SK-N-SH treated with all-trans-retinoic acid at 6 μM for 48 hours (cell line): ENCODE results near the gene TASP1.
A peak's percentile ranks its signal among the peaks of the same experiment; 100 is the strongest.

Source experiments
- ATAC-seq: fragments of 200-7000 bp; cut with Tn5 transposase; 3 replicates; pipeline ENCODE4 v1.9.1; 2020; ENCODE audit warnings: mild to moderate bottlenecking, moderate library complexity
- ARNTL ChIP-seq: fragments of 450-650 bp; formaldehyde crosslinking; IDR thresholded peaks from 2 replicates; pipeline ENCODE4 v1.5.0; 2020; ENCODE audit warnings: low read depth, mild to moderate bottlenecking, moderate library complexity, borderline replicate concordance
- BACH2 ChIP-seq: fragments of 250-450 bp; sonication (Bioruptor Pico); IDR thresholded peaks from 2 replicates; pipeline ENCODE4 v1.9.0; 2021; ENCODE audit warnings: mild to moderate bottlenecking, borderline replicate concordance
- CSDC2 ChIP-seq: fragments of 250-450 bp; sonication (Bioruptor Pico); IDR thresholded peaks from 2 replicates; pipeline ENCODE4 v1.5.0; 2020; ENCODE audit warnings: mild to moderate bottlenecking, moderate library complexity
- ESRRG ChIP-seq: fragments of 250-450 bp; sonication (Bioruptor Pico); IDR thresholded peaks from 2 replicates; pipeline ENCODE4 v1.6.1; 2021; ENCODE audit warnings: mild to moderate bottlenecking
- GLIS3 ChIP-seq: fragments of 250-450 bp; sonication (Bioruptor Pico); IDR thresholded peaks from 2 replicates; pipeline ENCODE4 v1.5.0; 2020; ENCODE audit warnings: mild to moderate bottlenecking, moderate library complexity
- ISL1 ChIP-seq: fragments of 250-450 bp; sonication (Bioruptor Pico); IDR thresholded peaks from 2 replicates; pipeline ENCODE4 v2.1.2; 2022; ENCODE audit warnings: mild to moderate bottlenecking, moderate library complexity
- OSR1 ChIP-seq: fragments of 250-450 bp; sonication (Bioruptor Pico); IDR thresholded peaks from 2 replicates; pipeline ENCODE4 v1.8.0; 2022; ENCODE audit warnings: moderate library complexity, mild to moderate bottlenecking, inconsistent platforms
- PPARA ChIP-seq: fragments of 250-450 bp; sonication (Bioruptor Pico); IDR thresholded peaks from 2 replicates; pipeline ENCODE4 v1.5.0; 2020; ENCODE audit warnings: mild to moderate bottlenecking, borderline replicate concordance
- SNAI2 ChIP-seq: fragments of 250-450 bp; sonication (Bioruptor Pico); IDR thresholded peaks from 2 replicates; pipeline ENCODE4 v1.5.0; 2020; ENCODE audit warnings: mild to moderate bottlenecking, moderate library complexity
- TCF4 ChIP-seq: fragments of 250-450 bp; sonication (Bioruptor Pico); IDR thresholded peaks from 2 replicates; pipeline ENCODE4 v1.8.0; 2021; ENCODE audit warnings: mild to moderate bottlenecking, moderate library complexity, borderline replicate concordance
- TOX ChIP-seq: fragments of 250-450 bp; sonication (Bioruptor Pico); IDR thresholded peaks from 2 replicates; pipeline ENCODE4 v1.8.0; 2021; ENCODE audit warnings: mild to moderate bottlenecking, moderate library complexity, borderline replicate concordance
- ZFP3 ChIP-seq: fragments of 250-450 bp; sonication (Bioruptor Pico); IDR thresholded peaks from 2 replicates; pipeline ENCODE4 v1.5.0; 2020; ENCODE audit warnings: mild to moderate bottlenecking, moderate library complexity
- ZFP30 ChIP-seq: fragments of 450-650 bp; formaldehyde crosslinking; IDR thresholded peaks from 2 replicates; pipeline ENCODE4 v1.5.0; 2022; ENCODE audit warnings: mild to moderate bottlenecking, moderate library complexity
- ZNF565 ChIP-seq: fragments of 450-650 bp; formaldehyde crosslinking; conservative IDR thresholded peaks from 2 replicates; pipeline ENCODE4 v1.5.0; 2020; ENCODE audit warnings: low read depth, mild to moderate bottlenecking, moderate library complexity
- ZNF70 ChIP-seq: fragments of 450-650 bp; formaldehyde crosslinking; IDR thresholded peaks from 2 replicates; pipeline ENCODE4 v1.5.0; 2020; ENCODE audit warnings: mild to moderate bottlenecking, moderate library complexity
- ZNF8 ChIP-seq: fragments of 450-650 bp; formaldehyde crosslinking; IDR thresholded peaks from 2 replicates; pipeline ENCODE4 v1.5.0; 2020; ENCODE audit warnings: mild to moderate bottlenecking, moderate library complexity
- TF ChIP-seq, protein P1 (sequence below): fragments of 250-450 bp; sonication (Bioruptor Pico); IDR thresholded peaks from 2 replicates; pipeline ENCODE4 v1.8.0; 2021; ENCODE audit warnings: low read depth, mild to moderate bottlenecking, moderate library complexity, borderline replicate concordance
- TF ChIP-seq, protein P2 (sequence below): fragments of 250-450 bp; sonication (Bioruptor Pico); IDR thresholded peaks from 2 replicates; pipeline ENCODE4 v1.5.0; 2020; ENCODE audit warnings: mild to moderate bottlenecking, moderate library complexity
- TF ChIP-seq, protein P3 (sequence below): fragments of 250-450 bp; sonication (Bioruptor Pico); IDR thresholded peaks from 2 replicates; pipeline ENCODE4 v1.5.1; 2020; ENCODE audit warnings: low read depth, mild to moderate bottlenecking, moderate library complexity
- TF ChIP-seq, protein P4 (sequence below): fragments of 250-450 bp; sonication (Bioruptor Pico); IDR thresholded peaks from 2 replicates; pipeline ENCODE4 v1.5.1; 2021; ENCODE audit warnings: mild to moderate bottlenecking, moderate library complexity

TASP1 gene

GRCh38 chr20:13552061-13552460 is 86.7 kb downstream of the TASP1 start (continued):
- TF ChIP-seq, protein P1, sequence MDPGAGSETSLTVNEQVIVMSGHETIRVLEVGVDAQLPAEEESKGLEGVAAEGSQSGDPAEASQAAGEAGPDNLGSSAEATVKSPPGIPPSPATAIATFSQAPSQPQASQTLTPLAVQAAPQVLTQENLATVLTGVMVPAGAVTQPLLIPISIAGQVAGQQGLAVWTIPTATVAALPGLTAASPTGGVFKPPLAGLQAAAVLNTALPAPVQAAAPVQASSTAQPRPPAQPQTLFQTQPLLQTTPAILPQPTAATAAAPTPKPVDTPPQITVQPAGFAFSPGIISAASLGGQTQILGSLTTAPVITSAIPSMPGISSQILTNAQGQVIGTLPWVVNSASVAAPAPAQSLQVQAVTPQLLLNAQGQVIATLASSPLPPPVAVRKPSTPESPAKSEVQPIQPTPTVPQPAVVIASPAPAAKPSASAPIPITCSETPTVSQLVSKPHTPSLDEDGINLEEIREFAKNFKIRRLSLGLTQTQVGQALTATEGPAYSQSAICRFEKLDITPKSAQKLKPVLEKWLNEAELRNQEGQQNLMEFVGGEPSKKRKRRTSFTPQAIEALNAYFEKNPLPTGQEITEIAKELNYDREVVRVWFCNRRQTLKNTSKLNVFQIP (CRISPR knock-in tag), result no peak
- no peak for TF ChIP-seq ISL1 (CRISPR knock-in tag)
- no peak for TF ChIP-seq ZNF565 (CRISPR knock-in tag)
- no peak for TF ChIP-seq ARNTL
- no peak for TF ChIP-seq ZNF8 (CRISPR knock-in tag)

DNA sequence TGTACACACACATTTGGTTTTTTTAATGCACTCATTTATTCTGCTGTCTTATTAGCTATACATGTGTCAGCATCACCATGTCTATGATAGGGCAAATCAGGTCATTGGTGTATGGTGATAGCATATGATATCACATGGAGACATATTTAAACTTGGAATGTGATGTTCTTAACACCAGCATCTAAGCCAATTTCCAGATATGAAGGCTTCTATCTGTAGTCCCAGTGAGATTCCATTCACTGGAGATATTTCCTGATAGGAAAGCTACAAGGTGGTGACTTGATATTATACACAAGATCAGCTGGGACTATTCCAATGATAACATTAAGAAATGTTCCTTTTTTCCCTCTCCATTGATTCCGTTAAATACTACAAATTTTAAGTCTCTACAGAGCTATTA is 89.3 kb downstream of the TASP1 start:
- no peak for TF ChIP-seq ESRRG
- no peak for TF ChIP-seq TCF4 (CRISPR knock-in tag)
- TF ChIP-seq, protein P2, sequence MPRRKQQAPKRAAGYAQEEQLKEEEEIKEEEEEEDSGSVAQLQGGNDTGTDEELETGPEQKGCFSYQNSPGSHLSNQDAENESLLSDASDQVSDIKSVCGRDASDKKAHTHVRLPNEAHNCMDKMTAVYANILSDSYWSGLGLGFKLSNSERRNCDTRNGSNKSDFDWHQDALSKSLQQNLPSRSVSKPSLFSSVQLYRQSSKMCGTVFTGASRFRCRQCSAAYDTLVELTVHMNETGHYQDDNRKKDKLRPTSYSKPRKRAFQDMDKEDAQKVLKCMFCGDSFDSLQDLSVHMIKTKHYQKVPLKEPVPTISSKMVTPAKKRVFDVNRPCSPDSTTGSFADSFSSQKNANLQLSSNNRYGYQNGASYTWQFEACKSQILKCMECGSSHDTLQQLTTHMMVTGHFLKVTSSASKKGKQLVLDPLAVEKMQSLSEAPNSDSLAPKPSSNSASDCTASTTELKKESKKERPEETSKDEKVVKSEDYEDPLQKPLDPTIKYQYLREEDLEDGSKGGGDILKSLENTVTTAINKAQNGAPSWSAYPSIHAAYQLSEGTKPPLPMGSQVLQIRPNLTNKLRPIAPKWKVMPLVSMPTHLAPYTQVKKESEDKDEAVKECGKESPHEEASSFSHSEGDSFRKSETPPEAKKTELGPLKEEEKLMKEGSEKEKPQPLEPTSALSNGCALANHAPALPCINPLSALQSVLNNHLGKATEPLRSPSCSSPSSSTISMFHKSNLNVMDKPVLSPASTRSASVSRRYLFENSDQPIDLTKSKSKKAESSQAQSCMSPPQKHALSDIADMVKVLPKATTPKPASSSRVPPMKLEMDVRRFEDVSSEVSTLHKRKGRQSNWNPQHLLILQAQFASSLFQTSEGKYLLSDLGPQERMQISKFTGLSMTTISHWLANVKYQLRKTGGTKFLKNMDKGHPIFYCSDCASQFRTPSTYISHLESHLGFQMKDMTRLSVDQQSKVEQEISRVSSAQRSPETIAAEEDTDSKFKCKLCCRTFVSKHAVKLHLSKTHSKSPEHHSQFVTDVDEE, result no peak
- no peak for TF ChIP-seq GLIS3
- no peak for TF ChIP-seq ZNF70 (CRISPR knock-in tag)
- TF ChIP-seq OSR1 (CRISPR knock-in tag), result no peak
- TF ChIP-seq BACH2 (CRISPR knock-in tag), result no peak
- TF ChIP-seq ARNTL, result no peak
- no peak for TF ChIP-seq ZFP30 (CRISPR knock-in tag)
- no peak for TF ChIP-seq ZNF8 (CRISPR knock-in tag)
- TF ChIP-seq, protein P1 (CRISPR knock-in tag), result no peak
- no peak for TF ChIP-seq ZNF565 (CRISPR knock-in tag)
- TF ChIP-seq PPARA (CRISPR knock-in tag), result no peak
- TF ChIP-seq, protein P3, sequence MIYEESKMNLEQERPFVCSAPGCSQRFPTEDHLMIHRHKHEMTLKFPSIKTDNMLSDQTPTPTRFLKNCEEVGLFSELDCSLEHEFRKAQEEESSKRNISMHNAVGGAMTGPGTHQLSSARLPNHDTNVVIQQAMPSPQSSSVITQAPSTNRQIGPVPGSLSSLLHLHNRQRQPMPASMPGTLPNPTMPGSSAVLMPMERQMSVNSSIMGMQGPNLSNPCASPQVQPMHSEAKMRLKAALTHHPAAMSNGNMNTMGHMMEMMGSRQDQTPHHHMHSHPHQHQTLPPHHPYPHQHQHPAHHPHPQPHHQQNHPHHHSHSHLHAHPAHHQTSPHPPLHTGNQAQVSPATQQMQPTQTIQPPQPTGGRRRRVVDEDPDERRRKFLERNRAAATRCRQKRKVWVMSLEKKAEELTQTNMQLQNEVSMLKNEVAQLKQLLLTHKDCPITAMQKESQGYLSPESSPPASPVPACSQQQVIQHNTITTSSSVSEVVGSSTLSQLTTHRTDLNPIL (CRISPR knock-in tag), result no peak
- no peak for TF ChIP-seq ZFP3 (CRISPR knock-in tag)
- TF ChIP-seq ISL1 (CRISPR knock-in tag), result no peak
- TF ChIP-seq, protein P4, sequence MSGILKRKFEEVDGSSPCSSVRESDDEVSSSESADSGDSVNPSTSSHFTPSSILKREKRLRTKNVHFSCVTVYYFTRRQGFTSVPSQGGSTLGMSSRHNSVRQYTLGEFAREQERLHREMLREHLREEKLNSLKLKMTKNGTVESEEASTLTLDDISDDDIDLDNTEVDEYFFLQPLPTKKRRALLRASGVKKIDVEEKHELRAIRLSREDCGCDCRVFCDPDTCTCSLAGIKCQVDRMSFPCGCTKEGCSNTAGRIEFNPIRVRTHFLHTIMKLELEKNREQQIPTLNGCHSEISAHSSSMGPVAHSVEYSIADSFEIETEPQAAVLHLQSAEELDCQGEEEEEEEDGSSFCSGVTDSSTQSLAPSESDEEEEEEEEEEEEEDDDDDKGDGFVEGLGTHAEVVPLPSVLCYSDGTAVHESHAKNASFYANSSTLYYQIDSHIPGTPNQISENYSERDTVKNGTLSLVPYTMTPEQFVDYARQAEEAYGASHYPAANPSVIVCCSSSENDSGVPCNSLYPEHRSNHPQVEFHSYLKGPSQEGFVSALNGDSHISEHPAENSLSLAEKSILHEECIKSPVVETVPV (CRISPR knock-in tag), result no peak
- TF ChIP-seq CSDC2 (CRISPR knock-in tag), result no peak
- ATAC-seq, result no peak

DNA sequence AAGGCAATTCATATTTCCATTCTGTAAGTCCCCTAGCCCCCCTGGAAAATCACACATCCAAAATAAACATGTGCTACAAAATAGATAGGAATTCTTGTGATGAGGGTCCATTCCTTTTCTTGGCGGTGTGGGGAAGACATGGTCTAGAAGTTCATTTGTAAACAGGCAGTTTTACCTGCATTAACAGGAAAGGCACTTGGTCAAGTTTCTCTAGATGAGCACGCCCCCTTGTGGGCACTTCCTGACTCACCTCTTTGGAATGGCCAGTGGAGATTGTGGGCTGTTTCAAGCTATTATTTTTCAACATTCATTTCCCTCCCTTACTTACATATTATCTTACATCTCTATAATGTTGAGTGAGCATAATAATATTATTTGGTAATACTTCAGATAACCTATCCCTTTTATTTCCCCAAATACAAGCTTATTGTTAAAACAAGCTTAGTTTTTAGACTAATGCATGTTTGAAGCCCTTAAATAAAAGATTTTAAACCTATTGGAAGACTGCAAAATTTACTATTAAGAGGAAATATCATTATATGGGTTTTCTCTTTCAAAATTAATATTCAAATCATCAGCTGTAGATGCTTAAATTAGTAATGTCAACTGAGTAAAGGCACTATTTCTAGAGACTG is 92.1 kb downstream of the TASP1 start:
- peak; percentile 89 for ATAC-seq
- TF ChIP-seq ARNTL (no peak), SNAI2 (CRISPR knock-in tag) (no peak), TOX (no peak), GLIS3 (no peak), BACH2 (CRISPR knock-in tag) (no peak), PPARA (CRISPR knock-in tag) (no peak), ISL1 (CRISPR knock-in tag) (no peak)
